Stimulated activated naive CD8-positive, alpha-beta T cell treated with anti-CD3 and anti-CD28 coated beads, Interleukin-15, Interleukin-2, amounts not matched to agents 100 ng/mL and 50 ng/mL, for 24 hours (primary cell): ENCODE measurements around the gene SLC22A12.

Experiments
- H3K27ac Mint-ChIP-seq: one replicate; pipeline ENCODE4 v1.8.0; 2021; ENCODE audit warnings: mild to moderate bottlenecking, mixed read lengths
- H3K27me3 Mint-ChIP-seq: one replicate; pipeline ENCODE4 v1.8.0; 2021; ENCODE audit warnings: mixed read lengths
- H3K36me3 Mint-ChIP-seq: one replicate; pipeline ENCODE4 v1.8.0; 2021; ENCODE audit warnings: low read depth, mixed read lengths
- H3K4me1 Mint-ChIP-seq: one replicate; pipeline ENCODE4 v1.8.0; 2021; ENCODE audit warnings: low read depth, mixed read lengths
- H3K4me3 Mint-ChIP-seq: one replicate; pipeline ENCODE4 v1.8.0; 2021; ENCODE audit warnings: mild to moderate bottlenecking, mixed read lengths
- H3K9me3 Mint-ChIP-seq: one replicate; pipeline ENCODE4 v1.8.0; 2021; ENCODE audit warnings: mixed read lengths

Gene SLC22A12

GRCh38 chr11:64568584-64569140 is 22.4 kb upstream of the SLC22A12 start:
- H3K27me3 Mint-ChIP-seq: no peaks in the 10 kb centered on the region
- H3K27ac Mint-ChIP-seq: no peak overlapping the region
- H3K36me3 Mint-ChIP-seq: no peaks in the 10 kb centered on the region
- no peak overlapping the region for H3K4me3 Mint-ChIP-seq
- H3K9me3 Mint-ChIP-seq: no peaks in the 10 kb centered on the region
- H3K4me1 Mint-ChIP-seq: no peaks in the 10 kb centered on the region

GRCh38 chr11:64569300-64569970 is 21.6 kb upstream of the SLC22A12 start:
- Mint-ChIP-seq H3K4me1 (no peaks in the 10 kb centered on the region), H3K36me3 (no peaks in the 10 kb centered on the region), H3K4me3 (no peak overlapping the region), H3K27me3 (no peaks in the 10 kb centered on the region), H3K27ac (no peak overlapping the region), H3K9me3 (no peaks in the 10 kb centered on the region)

GRCh38 chr11:64570341-64570740 is 20.7 kb upstream of the SLC22A12 start:
- H3K9me3 Mint-ChIP-seq: no peaks in the 10 kb centered on the region
- no peak overlapping the region for H3K27ac Mint-ChIP-seq
- H3K36me3 Mint-ChIP-seq: no peaks in the 10 kb centered on the region
- H3K27me3 Mint-ChIP-seq: no peaks in the 10 kb centered on the region
- no peaks in the 10 kb centered on the region for H3K4me1 Mint-ChIP-seq
- no peak overlapping the region for H3K4me3 Mint-ChIP-seq

- no peaks in the 10 kb centered on the region for H3K4me1 Mint-ChIP-seq
- H3K27ac Mint-ChIP-seq: no peak overlapping the region
- no peak overlapping the region for H3K4me3 Mint-ChIP-seq
These were observed 20.0 kb upstream of the SLC22A12 start for GRCh38 chr11:64571050-64571409.

GRCh38 chr11:64571410-64572091 is 19.5 kb upstream of the SLC22A12 start:
- no peak overlapping the region for H3K4me3 Mint-ChIP-seq
- no peaks in the 10 kb centered on the region for H3K4me1 Mint-ChIP-seq
- H3K27ac Mint-ChIP-seq: no peak overlapping the region
- H3K27me3 Mint-ChIP-seq: no peaks in the 10 kb centered on the region
- no peaks in the 10 kb centered on the region for H3K36me3 Mint-ChIP-seq
- H3K9me3 Mint-ChIP-seq: no peaks in the 10 kb centered on the region

More at GRCh38 chr11:64571050-64571409, 20.0 kb upstream of the SLC22A12 start:
- Mint-ChIP-seq H3K36me3 (no peaks in the 10 kb centered on the region), H3K9me3 (no peaks in the 10 kb centered on the region), H3K27me3 (no peaks in the 10 kb centered on the region)

GRCh38 chr11:64572143-64572542 is 18.9 kb upstream of the SLC22A12 start:
- H3K36me3 Mint-ChIP-seq: no peaks in the 10 kb centered on the region
- H3K27me3 Mint-ChIP-seq: no peaks in the 10 kb centered on the region
- H3K27ac Mint-ChIP-seq: peak overlapping the region; percentile 32
- H3K4me1 Mint-ChIP-seq: no peaks in the 10 kb centered on the region
- no peaks in the 10 kb centered on the region for H3K9me3 Mint-ChIP-seq
- H3K4me3 Mint-ChIP-seq: no peak overlapping the region

GRCh38 chr11:64577202-64577601 is 13.8 kb upstream of the SLC22A12 start:
- Mint-ChIP-seq H3K4me3 (no peak overlapping the region), H3K36me3 (no peaks in the 10 kb centered on the region), H3K9me3 (no peaks in the 10 kb centered on the region), H3K27ac (no peak overlapping the region), H3K4me1 (no peaks in the 10 kb centered on the region), H3K27me3 (no peaks in the 10 kb centered on the region)

- no peaks in the 10 kb centered on the region for H3K9me3 Mint-ChIP-seq
- H3K27me3 Mint-ChIP-seq: no peaks in the 10 kb centered on the region
- no peaks in the 10 kb centered on the region for H3K4me1 Mint-ChIP-seq
- no peak overlapping the region for H3K27ac Mint-ChIP-seq
- H3K4me3 Mint-ChIP-seq: no peak overlapping the region
- no peaks in the 10 kb centered on the region for H3K36me3 Mint-ChIP-seq
These were observed 10.6 kb upstream of the SLC22A12 start for GRCh38 chr11:64580412-64580811.

- Mint-ChIP-seq H3K27ac (no peak overlapping the region), H3K9me3 (no peaks in the 10 kb centered on the region), H3K36me3 (no peaks in the 10 kb centered on the region), H3K27me3 (no peaks in the 10 kb centered on the region), H3K4me3 (no peak overlapping the region), H3K4me1 (no peaks in the 10 kb centered on the region)
These were observed 9.9 kb upstream of the SLC22A12 start for GRCh38 chr11:64581057-64581523.

GRCh38 chr11:64582885-64583284 is 8.1 kb upstream of the SLC22A12 start:
- Mint-ChIP-seq H3K36me3 (no peaks in the 10 kb centered on the region), H3K27me3 (peaks cover 3% of the 10 kb centered on the region), H3K4me1 (no peaks in the 10 kb centered on the region), H3K4me3 (no peak overlapping the region), H3K27ac (no peak overlapping the region), H3K9me3 (peaks cover 2% of the 10 kb centered on the region)

- H3K36me3 Mint-ChIP-seq: no peaks in the 10 kb centered on the region
- no peak overlapping the region for H3K27ac Mint-ChIP-seq
- no peaks in the 10 kb centered on the region for H3K4me1 Mint-ChIP-seq
- H3K4me3 Mint-ChIP-seq: no peak overlapping the region
- H3K9me3 Mint-ChIP-seq: peaks cover 9% of the 10 kb centered on the region
- H3K27me3 Mint-ChIP-seq: peaks cover 10% of the 10 kb centered on the region
These were observed 7.4 kb upstream of the SLC22A12 start for GRCh38 chr11:64583296-64584262.

GRCh38 chr11:64585150-64585549 is 5.9 kb upstream of the SLC22A12 start:
- Mint-ChIP-seq H3K27me3 (peaks cover 16% of the 10 kb centered on the region), H3K36me3 (no peaks in the 10 kb centered on the region), H3K9me3 (peaks cover 17% of the 10 kb centered on the region), H3K4me1 (no peaks in the 10 kb centered on the region), H3K4me3 (no peak overlapping the region), H3K27ac (no peak overlapping the region)

- Mint-ChIP-seq H3K27me3 (peaks cover 16% of the 10 kb centered on the region), H3K27ac (no peak overlapping the region), H3K36me3 (no peaks in the 10 kb centered on the region), H3K4me1 (no peaks in the 10 kb centered on the region), H3K4me3 (no peak overlapping the region), H3K9me3 (peaks cover 17% of the 10 kb centered on the region)
These were observed 4.7 kb upstream of the SLC22A12 start for GRCh38 chr11:64586366-64586765.

GRCh38 chr11:64588701-64589100 is 2.3 kb upstream of the SLC22A12 start:
- H3K27ac Mint-ChIP-seq: no peak overlapping the region
- H3K27me3 Mint-ChIP-seq: peaks cover 16% of the 10 kb centered on the region

More at GRCh38 chr11:64588701-64589100, 2.3 kb upstream of the SLC22A12 start:
- H3K36me3 Mint-ChIP-seq: no peaks in the 10 kb centered on the region
- H3K4me1 Mint-ChIP-seq: no peaks in the 10 kb centered on the region
- no peak overlapping the region for H3K4me3 Mint-ChIP-seq
- H3K9me3 Mint-ChIP-seq: peaks cover 17% of the 10 kb centered on the region
